Activated naive CD4-positive, alpha-beta T cell treated with Interleukin-2 at 50 U/mL for 16 hours (primary cell): ENCODE data around the gene STEEP1.

Source experiments
- DNase-seq: peaks from one replicate; pipeline ENCODE4 v3.0.0-alpha.2; 2020

STEEP1 gene

GRCh38 chrX:119565107-119565663, at the start of gene STEEP1:
Gene STEEP1 (minus strand): TSS chrX:119565409. CDS start chrX:119565355, 54 bp downstream.
- DNase-seq, result peak; percentile 85

- DNase-seq, result no peak
Observed at GRCh38 chrX:119614776-119615175, 49.6 kb upstream of the STEEP1 start.

- DNase-seq, result no peak
Observed at GRCh38 chrX:119607018-119607389, 41.8 kb upstream of the STEEP1 start.

GRCh38 chrX:119606280-119607017, 41.2 kb upstream of the STEEP1 start, which contains the start of gene NKRF:
Gene NKRF (minus strand): TSS chrX:119606424.
- peak; percentile 88 for DNase-seq

GRCh38 chrX:119605464-119606279, 40.5 kb upstream of the STEEP1 start:
- peak; percentile 46 for DNase-seq

GRCh38 chrX:119604766-119605463, 39.7 kb upstream of the STEEP1 start:
- no peak for DNase-seq

GRCh38 chrX:119602701-119603255, 37.6 kb upstream of the STEEP1 start:
- DNase-seq, result no peak

GRCh38 chrX:119589810-119590209, 24.6 kb upstream of the STEEP1 start:
- DNase-seq, result no peak

- no peak for DNase-seq
Observed at GRCh38 chrX:119583431-119584059, 18.3 kb upstream of the STEEP1 start.

- DNase-seq, result no peak
Observed at GRCh38 chrX:119579414-119579813, 14.2 kb upstream of the STEEP1 start.

- peak; percentile 90 for DNase-seq
Observed at GRCh38 chrX:119574394-119575266, 9.4 kb upstream of the STEEP1 start, which contains the start of gene UBE2A. Gene UBE2A (plus strand): TSS chrX:119574563. CDS start chrX:119574712, 149 bp downstream.

- no peak for DNase-seq
Observed at GRCh38 chrX:119573840-119574393, 8.7 kb upstream of the STEEP1 start.

GRCh38 chrX:119573222-119573621, 8.0 kb upstream of the STEEP1 start:
- DNase-seq, result no peak

GRCh38 chrX:119570351-119570835, 5.2 kb upstream of the STEEP1 start:
- DNase-seq, result no peak

GRCh38 chrX:119552508-119552907, 12.7 kb downstream of the STEEP1 start:
- DNase-seq, result no peak

- no peak for DNase-seq
Observed at GRCh38 chrX:119549327-119550016, 15.7 kb downstream of the STEEP1 start.

GRCh38 chrX:119541188-119541587, 24.0 kb downstream of the STEEP1 start:
- no peak for DNase-seq

GRCh38 chrX:119539872-119540271, 25.3 kb downstream of the STEEP1 start:
- no peak for DNase-seq

- no peak for DNase-seq
Observed at GRCh38 chrX:119537487-119537886, 27.7 kb downstream of the STEEP1 start.
